Measurements from ENCODE around the gene FUNDC2.

The FUNDC2 gene

DNA sequence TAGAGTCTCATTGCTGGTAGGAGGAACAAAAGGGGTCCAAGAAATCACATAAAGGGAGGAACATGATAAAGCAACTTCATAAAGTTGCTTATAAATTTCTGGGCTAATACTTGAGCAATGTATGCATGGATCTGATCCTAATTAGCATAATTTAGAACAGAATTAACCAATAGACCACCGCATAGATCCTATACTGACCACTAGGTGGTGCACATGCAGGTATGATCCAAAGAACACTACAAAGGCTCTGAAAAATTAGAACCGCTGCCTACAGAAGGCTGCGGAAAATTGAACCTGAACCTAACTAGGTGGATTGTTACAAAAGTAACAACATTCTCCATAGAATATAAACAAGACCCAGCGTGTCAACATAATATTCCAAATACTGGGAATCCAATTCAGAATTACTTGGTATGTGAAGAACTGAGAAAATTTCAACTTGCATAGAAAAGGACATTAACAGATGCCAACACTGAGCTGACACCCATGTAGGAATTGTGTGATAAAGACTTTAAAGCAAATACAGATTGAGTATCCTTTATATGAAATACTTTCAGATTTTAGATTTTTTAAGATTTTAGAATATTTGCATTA is 67.9 kb downstream of the FUNDC2 start:
- Mint-ChIP-seq H3K27me3 (no peaks in the 10 kb centered on the region), H3K4me3 (no peak overlapping the region), H3K9me3 (no peaks in the 10 kb centered on the region), H3K4me1 (no peaks in the 10 kb centered on the region), H3K36me3 (ENCODE audit: insufficient read depth) (peaks cover 15% of the 10 kb centered on the region), H3K27ac (ENCODE audit: low read depth) (no peak overlapping the region)
- DNase-seq (ENCODE audit: low spot score in 2 of 2) (no peak), ATAC-seq (replicated peaks; ENCODE audit: extremely low read depth, poor library complexity, severe bottlenecking) (peak; percentile 62)

GRCh38 chrX:155105919-155106318 is 79.3 kb downstream of the FUNDC2 start:
- Mint-ChIP-seq H3K4me1 (peaks cover 5% of the 10 kb centered on the region), H3K36me3 (ENCODE audit: insufficient read depth) (peaks cover 8% of the 10 kb centered on the region), H3K4me3 (no peak overlapping the region), H3K27ac (ENCODE audit: low read depth) (no peak overlapping the region), H3K27me3 (no peaks in the 10 kb centered on the region), H3K9me3 (no peaks in the 10 kb centered on the region)
- DNase-seq (ENCODE audit: low spot score in 2 of 2) (no peak), ATAC-seq (replicated peaks; ENCODE audit: extremely low read depth, poor library complexity, severe bottlenecking) (no peak)

- Mint-ChIP-seq H3K9me3 (no peaks in the 10 kb centered on the region), H3K4me3 (no peak overlapping the region), H3K4me1 (no peaks in the 10 kb centered on the region), H3K36me3 (ENCODE audit: insufficient read depth) (peaks cover 8% of the 10 kb centered on the region), H3K27ac (ENCODE audit: low read depth) (no peak overlapping the region), H3K27me3 (no peaks in the 10 kb centered on the region)
- ATAC-seq (replicated peaks; ENCODE audit: extremely low read depth, poor library complexity, severe bottlenecking): no peak
- no peak for DNase-seq (ENCODE audit: low spot score in 2 of 2)
Observed at GRCh38 chrX:155108427-155108826, 81.8 kb downstream of the FUNDC2 start.

Measured in central memory CD8-positive, alpha-beta T cell (primary cell).